Dendritic cell treated with granulocyte-macrophage colony-stimulating factor and Interleukin-4, amounts not matched to agents 40 ng/mL and 50 ng/mL, for 4 days (primary cell): ENCODE measurements around the gene ARSG.
"Not testable (repeated sequence)": the region's sequence is repeated elsewhere in the genome, so short reads cannot be mapped to it uniquely, and the experiment has no call there.

Experiments used
- H3K27ac Mint-ChIP-seq: one replicate; pipeline ENCODE4 v1.8.0; 2022; ENCODE audit warnings: mild to moderate bottlenecking, mixed read lengths
- H3K27me3 Mint-ChIP-seq: one replicate; pipeline ENCODE4 v1.8.0; 2022; ENCODE audit warnings: mild to moderate bottlenecking, mixed read lengths
- H3K36me3 Mint-ChIP-seq: one replicate; pipeline ENCODE4 v1.8.0; 2022; ENCODE audit warnings: low read depth, mixed read lengths
- H3K4me1 Mint-ChIP-seq: one replicate; pipeline ENCODE4 v1.8.0; 2022; ENCODE audit warnings: low read depth, mixed read lengths
- H3K4me3 Mint-ChIP-seq: one replicate; pipeline ENCODE4 v1.8.0; 2022; ENCODE audit warnings: mild to moderate bottlenecking, moderate library complexity, mixed read lengths
- H3K9me3 Mint-ChIP-seq: one replicate; pipeline ENCODE4 v1.8.0; 2022; ENCODE audit warnings: mixed read lengths
- intact Hi-C: fragments of 100-400 bp; cut with micrococcal nuclease; formaldehyde crosslinking; loops from one replicate; pipeline ENCODE4 v1.15.0; 2022

Gene ARSG

GRCh38 chr17:68320943-68321555 lies 29.8 kb downstream of the ARSG start:
- Mint-ChIP-seq H3K4me3 (no peak overlapping the region), H3K4me1 (peaks cover 52% of the 10 kb centered on the region), H3K36me3 (no peaks in the 10 kb centered on the region), H3K27ac (peak overlapping the region; percentile 82), H3K9me3 (no peaks in the 10 kb centered on the region), H3K27me3 (no peaks in the 10 kb centered on the region)
- intact Hi-C loops: loop anchor here (5.0 kb wide), 1 partner anchor 34 kb away; no protein-coding TSS in a partner anchor

DNA sequence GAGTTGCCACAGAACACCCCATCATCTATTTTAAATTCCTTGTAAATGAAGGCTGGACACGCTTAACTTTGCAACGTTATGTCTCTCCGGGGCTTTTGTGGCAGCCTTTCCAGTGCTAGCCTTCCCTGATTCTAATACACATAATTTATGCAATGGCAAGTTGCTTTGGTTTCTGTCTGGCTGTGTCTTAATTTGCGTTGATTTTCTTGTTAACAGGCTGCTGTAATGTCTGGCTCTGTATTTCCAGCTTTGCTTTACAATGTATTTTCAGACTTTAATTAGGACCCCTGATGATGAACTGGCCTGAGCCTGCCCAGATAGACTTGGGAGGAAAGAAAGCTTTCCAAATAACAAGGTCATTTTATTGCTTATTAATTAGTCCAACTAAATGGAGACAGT lies 30.3 kb downstream of the ARSG start:
- Mint-ChIP-seq H3K4me3 (no peak overlapping the region), H3K36me3 (no peaks in the 10 kb centered on the region), H3K4me1 (peaks cover 52% of the 10 kb centered on the region), H3K27me3 (no peaks in the 10 kb centered on the region), H3K9me3 (no peaks in the 10 kb centered on the region), H3K27ac (peak overlapping the region; percentile 82)
- intact Hi-C loops: loop anchor here (5.0 kb wide), 1 partner anchor 34 kb away; no protein-coding TSS in a partner anchor

- H3K27ac Mint-ChIP-seq: no peak overlapping the region
- H3K9me3 Mint-ChIP-seq: no peaks in the 10 kb centered on the region
- no peaks in the 10 kb centered on the region for H3K36me3 Mint-ChIP-seq
- no peak overlapping the region for H3K4me3 Mint-ChIP-seq
- H3K4me1 Mint-ChIP-seq: peaks cover 51% of the 10 kb centered on the region
- H3K27me3 Mint-ChIP-seq: no peaks in the 10 kb centered on the region
- intact Hi-C loops: loop anchor here (5.0 kb wide), 1 partner anchor 35 kb away; no protein-coding TSS in a partner anchor
Measured at GRCh38 chr17:68322630-68323029, 31.3 kb downstream of the ARSG start.

- Mint-ChIP-seq H3K9me3 (no peaks in the 10 kb centered on the region), H3K27me3 (no peaks in the 10 kb centered on the region), H3K27ac (no peak overlapping the region), H3K4me1 (peaks cover 36% of the 10 kb centered on the region), H3K36me3 (no peaks in the 10 kb centered on the region), H3K4me3 (no peak overlapping the region)
- intact Hi-C loops: loop anchor here (5.0 kb wide), 1 partner anchor 37 kb away; no protein-coding TSS in a partner anchor
Measured at GRCh38 chr17:68324114-68324513, 32.8 kb downstream of the ARSG start.

DNA sequence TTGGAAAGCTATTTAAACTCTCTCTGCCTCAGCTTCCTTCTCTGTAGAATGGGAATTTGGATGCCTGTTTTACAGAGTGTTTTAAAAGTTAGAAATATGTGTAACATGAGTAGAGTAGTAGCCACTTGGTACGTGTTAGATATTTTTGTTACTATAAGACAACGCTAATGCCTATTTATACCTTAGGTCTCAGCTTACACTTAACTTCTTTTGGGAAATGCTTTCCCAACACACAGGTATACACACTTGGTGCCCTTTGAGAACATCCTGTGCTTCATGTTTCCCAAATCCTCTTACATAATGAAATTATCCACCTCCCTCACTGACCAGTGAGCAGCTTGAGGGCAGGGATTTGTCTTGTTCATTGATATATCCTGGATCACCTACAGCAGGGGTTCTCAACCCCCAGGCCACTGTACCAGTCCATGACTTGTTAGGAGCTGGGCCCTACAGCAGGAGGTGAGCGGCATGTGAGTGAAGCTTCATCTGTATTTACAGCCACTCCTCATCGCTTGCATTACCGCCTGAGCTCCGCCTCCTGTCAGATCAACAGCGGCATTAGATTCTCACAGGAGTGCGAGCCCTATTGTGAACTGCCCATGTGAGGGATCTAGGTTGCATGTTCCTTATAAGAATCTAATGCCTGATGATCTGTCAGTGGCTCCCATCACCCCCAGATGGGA lies 33.5 kb downstream of the ARSG start:
- Mint-ChIP-seq H3K4me1 (peaks cover 30% of the 10 kb centered on the region), H3K9me3 (no peaks in the 10 kb centered on the region), H3K36me3 (peaks cover under 1% of the 10 kb centered on the region), H3K27ac (no peak overlapping the region), H3K4me3 (no peak overlapping the region), H3K27me3 (no peaks in the 10 kb centered on the region)
- intact Hi-C loops: loop anchor here (5.0 kb wide), 1 partner anchor 37 kb away; no protein-coding TSS in a partner anchor

GRCh38 chr17:68325961-68326360 lies 34.7 kb downstream of the ARSG start:
- Mint-ChIP-seq H3K27me3 (no peaks in the 10 kb centered on the region), H3K9me3 (peaks cover 12% of the 10 kb centered on the region), H3K4me1 (peaks cover 18% of the 10 kb centered on the region), H3K4me3 (no peak overlapping the region), H3K27ac (no peak overlapping the region), H3K36me3 (peaks cover 10% of the 10 kb centered on the region)
- intact Hi-C loops: no loop called here

DNA sequence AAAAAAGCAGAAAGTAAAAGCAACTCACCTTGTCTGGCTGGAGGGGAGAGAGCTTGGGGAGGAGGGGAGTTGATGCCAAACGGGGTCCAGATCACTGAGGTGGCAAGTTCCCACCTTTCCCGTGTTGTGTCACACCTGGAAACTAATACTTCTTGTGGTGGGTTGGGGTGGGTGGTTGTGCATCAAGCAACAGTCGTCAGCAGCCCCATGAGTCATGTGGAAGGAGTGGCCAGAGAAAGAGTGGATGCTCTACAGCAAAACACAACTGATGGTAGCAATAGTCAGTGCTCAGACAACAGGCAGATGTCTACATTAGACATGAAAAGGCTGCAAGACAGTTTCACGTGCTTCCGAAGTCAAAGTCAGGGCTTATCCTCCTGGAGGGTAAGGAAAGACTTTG lies 35.4 kb downstream of the ARSG start:
- H3K36me3 Mint-ChIP-seq: peaks cover 17% of the 10 kb centered on the region
- H3K27me3 Mint-ChIP-seq: no peaks in the 10 kb centered on the region
- H3K9me3 Mint-ChIP-seq: peaks cover 19% of the 10 kb centered on the region
- intact Hi-C loops: no loop called here
- peaks cover 16% of the 10 kb centered on the region for H3K4me1 Mint-ChIP-seq
- H3K4me3 Mint-ChIP-seq: no peak overlapping the region
- H3K27ac Mint-ChIP-seq: no peak overlapping the region

GRCh38 chr17:68327823-68328557 lies 36.7 kb downstream of the ARSG start:
- no peak overlapping the region for H3K27ac Mint-ChIP-seq
- H3K4me3 Mint-ChIP-seq: no peak overlapping the region
- peaks cover 32% of the 10 kb centered on the region for H3K9me3 Mint-ChIP-seq
- H3K36me3 Mint-ChIP-seq: peaks cover 23% of the 10 kb centered on the region
- H3K27me3 Mint-ChIP-seq: no peaks in the 10 kb centered on the region
- intact Hi-C loops: no loop called here
- H3K4me1 Mint-ChIP-seq: peaks cover 16% of the 10 kb centered on the region

DNA sequence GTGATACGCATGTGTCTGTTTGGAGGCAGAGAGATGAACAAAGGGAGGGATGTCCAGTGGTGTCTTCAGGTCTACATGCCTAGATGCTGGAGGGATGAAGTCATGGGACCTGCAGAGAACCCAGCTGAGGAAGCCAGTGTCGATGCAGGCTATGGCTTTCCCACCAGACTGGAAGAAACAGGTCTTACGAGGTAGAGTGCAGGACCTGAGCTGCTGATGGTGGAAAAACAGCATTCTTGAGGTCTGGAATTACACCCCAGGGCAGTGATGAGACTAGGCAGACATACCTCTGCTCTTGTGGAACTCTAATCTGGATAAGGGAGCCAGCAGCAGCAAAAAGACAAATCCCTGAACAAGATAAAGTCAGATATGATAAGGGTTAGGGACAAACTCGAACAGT lies 37.4 kb downstream of the ARSG start:
- H3K4me1 Mint-ChIP-seq: peaks cover 16% of the 10 kb centered on the region
- peaks cover 25% of the 10 kb centered on the region for H3K36me3 Mint-ChIP-seq
- intact Hi-C loops: no loop called here
- peaks cover 34% of the 10 kb centered on the region for H3K9me3 Mint-ChIP-seq
- no peaks in the 10 kb centered on the region for H3K27me3 Mint-ChIP-seq
- no peak overlapping the region for H3K4me3 Mint-ChIP-seq
- H3K27ac Mint-ChIP-seq: no peak overlapping the region

GRCh38 chr17:68329331-68329730 lies 38.0 kb downstream of the ARSG start:
- no peak overlapping the region for H3K27ac Mint-ChIP-seq
- H3K4me1 Mint-ChIP-seq: peaks cover 16% of the 10 kb centered on the region
- no peaks in the 10 kb centered on the region for H3K27me3 Mint-ChIP-seq
- no peak overlapping the region for H3K4me3 Mint-ChIP-seq
- intact Hi-C loops: no loop called here
- peaks cover 25% of the 10 kb centered on the region for H3K36me3 Mint-ChIP-seq
- peaks cover 34% of the 10 kb centered on the region for H3K9me3 Mint-ChIP-seq

DNA sequence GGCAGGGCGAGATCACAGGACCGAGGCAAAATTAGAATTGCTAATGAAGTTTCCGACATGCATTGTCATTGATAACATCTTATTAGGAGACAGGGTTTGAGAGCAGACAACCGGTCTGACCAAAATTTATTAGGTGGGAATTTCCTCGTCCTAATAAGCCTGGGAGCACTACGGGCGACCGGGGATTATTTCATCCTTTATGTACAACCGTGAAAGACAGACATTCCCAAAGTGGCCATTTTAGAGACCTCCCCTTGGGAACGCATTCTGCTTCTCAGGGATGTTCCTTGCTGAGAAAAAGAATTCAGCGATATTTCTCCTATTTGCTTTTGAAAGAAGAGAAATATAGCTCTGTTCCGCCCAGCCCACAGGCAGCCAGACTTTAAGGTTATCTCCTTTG lies 40.6 kb downstream of the ARSG start:
- Mint-ChIP-seq H3K9me3 (peaks cover 34% of the 10 kb centered on the region), H3K36me3 (peaks cover 25% of the 10 kb centered on the region)
- H3K4me3 Mint-ChIP-seq, H3K4me1 Mint-ChIP-seq, H3K27me3 Mint-ChIP-seq, intact Hi-C loops, H3K27ac Mint-ChIP-seq: not testable (repeated sequence)

DNA sequence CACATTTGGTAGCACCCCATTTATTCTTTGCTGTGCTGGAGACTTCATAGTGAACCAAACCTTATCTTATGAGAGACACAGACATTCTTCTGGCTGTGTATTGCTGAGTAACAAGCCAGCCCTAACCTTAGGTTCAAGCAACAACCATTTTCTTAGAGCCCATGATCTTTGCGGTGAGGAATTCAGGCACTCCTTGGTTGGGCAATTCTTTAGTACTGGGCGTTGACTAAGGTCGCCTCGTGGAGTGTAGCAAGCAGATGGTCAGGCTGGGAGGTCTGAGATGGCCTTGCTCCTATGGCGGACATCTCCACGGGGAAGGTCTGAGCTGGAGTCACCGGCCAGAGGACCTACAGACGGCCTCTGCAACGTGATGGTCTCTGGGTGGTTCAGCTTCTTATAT lies 43.1 kb downstream of the ARSG start:
- H3K4me1 Mint-ChIP-seq: peaks cover 7% of the 10 kb centered on the region
- intact Hi-C loops: no loop called here
- H3K4me3 Mint-ChIP-seq: no peak overlapping the region
- H3K27me3 Mint-ChIP-seq: no peaks in the 10 kb centered on the region
- peaks cover 31% of the 10 kb centered on the region for H3K36me3 Mint-ChIP-seq
- no peak overlapping the region for H3K27ac Mint-ChIP-seq
- H3K9me3 Mint-ChIP-seq: peaks cover 34% of the 10 kb centered on the region

- Mint-ChIP-seq H3K27me3 (no peaks in the 10 kb centered on the region), H3K9me3 (no peaks in the 10 kb centered on the region), H3K27ac (no peak overlapping the region), H3K36me3 (peaks cover 6% of the 10 kb centered on the region), H3K4me1 (peaks cover 55% of the 10 kb centered on the region), H3K4me3 (no peak overlapping the region)
- intact Hi-C loops: no loop called here
Measured at GRCh38 chr17:68341482-68341881, 50.2 kb downstream of the ARSG start.

DNA sequence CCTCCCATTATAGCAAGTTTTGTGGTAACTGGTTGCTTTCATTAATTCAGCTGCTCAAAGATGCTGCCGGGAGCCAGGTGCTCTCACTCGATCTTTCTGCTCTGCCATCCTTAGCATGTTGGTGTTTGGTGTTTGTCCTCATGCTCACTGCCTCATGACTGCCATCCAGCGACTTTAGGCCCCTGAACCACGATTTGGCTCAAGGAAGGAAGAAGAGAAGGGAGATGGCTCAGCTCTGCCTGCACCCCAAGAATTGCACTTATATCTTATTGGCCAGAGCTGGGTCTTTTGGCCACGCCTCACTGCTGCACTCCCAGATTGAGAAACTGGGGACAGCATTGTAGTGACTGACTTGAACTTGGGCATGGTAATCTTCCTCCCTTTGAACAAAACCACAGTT lies 52.7 kb downstream of the ARSG start:
- peaks cover 70% of the 10 kb centered on the region for H3K4me1 Mint-ChIP-seq
- intact Hi-C loops: no loop called here
- no peaks in the 10 kb centered on the region for H3K27me3 Mint-ChIP-seq

More for the DNA sequence above, 52.7 kb downstream of the ARSG start:
- H3K27ac Mint-ChIP-seq: peak overlapping the region; percentile 50
- H3K36me3 Mint-ChIP-seq: no peaks in the 10 kb centered on the region
- no peaks in the 10 kb centered on the region for H3K9me3 Mint-ChIP-seq
- H3K4me3 Mint-ChIP-seq: no peak overlapping the region
